Esophagus (tissue), 2 donors: ENCODE measurements around the gene CST2. TPM values are rescaled to one million over a fixed set of nuclear protein-coding genes. Genes with fewer than 3 reads are reported as not detected.

Source experiments
- H3K27ac ChIP-seq, 2 donors: one replicate each; pipeline ENCODE4 v1.5.1; 2013; ENCODE audit warnings: low read depth in 2 of 2, mild to moderate bottlenecking in 2 of 2, inconsistent platforms in 1 of 2, low read length in 1 of 2, moderate library complexity in 1 of 2
- H3K27me3 ChIP-seq, 2 donors: one replicate each; pipeline ENCODE4 v1.6.1; 2013; ENCODE audit warnings: low read length in 2 of 2, control low read depth in 1 of 2, mild to moderate bottlenecking in 1 of 2; ENCODE audit not compliant: insufficient read depth in 2 of 2, control insufficient read depth in 1 of 2
- H3K36me3 ChIP-seq, 2 donors: one replicate each; pipeline ENCODE4 v1.6.1; 2013; ENCODE audit warnings: low read length in 1 of 2; ENCODE audit not compliant: control insufficient read depth in 2 of 2, insufficient read depth in 2 of 2
- H3K4me1 ChIP-seq, 2 donors: one replicate each; pipeline ENCODE4 v1.6.1; 2013; ENCODE audit warnings: low read length in 1 of 2; ENCODE audit not compliant: control insufficient read depth in 2 of 2, insufficient read depth in 2 of 2
- H3K4me3 ChIP-seq, 2 donors: one replicate each; pipeline ENCODE4 v1.5.1; 2013; ENCODE audit warnings: low read length in 2 of 2, mild to moderate bottlenecking in 2 of 2, low read depth in 1 of 2, moderate library complexity in 1 of 2
- H3K9me3 ChIP-seq, 2 donors: one replicate each; pipeline ENCODE4 v1.6.1; 2013; ENCODE audit warnings: mild to moderate bottlenecking in 2 of 2, low read depth in 1 of 2, low read length in 1 of 2, moderate library complexity in 1 of 2; ENCODE audit not compliant: control insufficient read depth in 2 of 2, insufficient read depth in 1 of 2
- WGBS, 2 donors: extraction: QIAGEN DNeasy Blood & Tissue Kit; methylation state at CpG; one replicate each; pipeline ENCODE4 v1.1.7; 2013; 5-methylcytosine and 5-hydroxymethylcytosine counted together
- polyA plus RNA-seq, 2 donors: library from polyadenylated mRNA; stranded (reverse); fragments of 200-250 nt; gene quantifications; one replicate each; pipeline ENCODE4 v1.2.3, GENCODE V29; 2013
- donor health status: healthy with polysubstance abuse.
- donor health status: Bipolar disorder and iron deficiency.

The CST2 gene
- under 1 TPM in 1 of 2 donors, not detected in 1; 0.15 TPM for polyA plus RNA-seq

DNA sequence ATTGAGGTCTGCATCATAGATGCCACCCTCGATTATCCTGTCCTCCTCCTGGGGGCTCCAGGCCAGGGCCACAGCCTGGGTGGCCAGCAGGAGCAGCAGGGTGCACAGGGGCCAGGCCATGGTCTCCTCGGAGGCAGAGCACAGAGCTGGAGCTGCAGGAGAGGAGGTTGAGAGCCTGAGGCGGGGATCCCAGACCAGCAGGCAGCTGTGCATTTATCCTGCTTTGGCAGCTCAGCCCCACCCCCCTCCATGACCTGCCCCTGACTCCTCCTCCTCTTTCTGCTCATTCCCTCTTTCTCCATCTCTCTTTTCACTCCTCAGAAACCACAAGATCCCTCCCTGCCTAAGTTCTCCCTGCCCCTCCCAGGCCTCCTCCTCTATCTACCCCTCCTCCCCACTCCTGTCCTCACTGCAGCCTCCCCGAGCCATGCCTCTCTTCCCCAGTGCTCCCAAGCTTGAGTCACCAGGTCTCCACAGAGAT is at the start of gene CST2:
Gene CST2 (minus strand): TSS at position 189 of the 481 bp plus-strand sequence. CDS start 69 bp downstream, at position 120.
- H3K4me3 ChIP-seq, result no peak within 1 kb of the TSS
- H3K27ac ChIP-seq, result no peak within 1 kb of the TSS
- peaks cover 0 to 7% of the 10 kb centered on the region in 2 donors for H3K9me3 ChIP-seq
- H3K4me1 ChIP-seq, result no peaks in the 10 kb centered on the region
- WGBS, 2 donors, result 51 to 55% methylated on average over 4 of the region's 4 CpGs
- H3K27me3 ChIP-seq, result no peaks in the 10 kb centered on the region
- no peaks in the 10 kb centered on the region for H3K36me3 ChIP-seq

- 63 to 72% methylated on average over 6 of the region's 6 CpGs for WGBS, 2 donors
- no peak overlapping the region for H3K27ac ChIP-seq
- no peaks in the 10 kb centered on the region for H3K9me3 ChIP-seq
- H3K27me3 ChIP-seq, result no peaks in the 10 kb centered on the region
- no peaks in the 10 kb centered on the region for H3K36me3 ChIP-seq
- H3K4me3 ChIP-seq, result no peak overlapping the region
- H3K4me1 ChIP-seq, result peaks cover 0 to 2% of the 10 kb centered on the region in 2 donors
Observed at GRCh38 chr20:23875606-23876237, 49.2 kb upstream of the CST2 start.

- Histone ChIP-seq H3K27ac (peak overlapping the region in 1 of 2 donors; percentile 14), H3K4me1 (peaks cover 0 to 2% of the 10 kb centered on the region in 2 donors), H3K4me3 (no peak overlapping the region), H3K27me3 (no peaks in the 10 kb centered on the region), H3K9me3 (no peaks in the 10 kb centered on the region), H3K36me3 (no peaks in the 10 kb centered on the region)
- 61 to 73% methylated on average over 5 of the region's 5 CpGs for whole genome bisulfite sequencing, 2 donors
Observed at GRCh38 chr20:23874747-23875146, 48.2 kb upstream of the CST2 start.

DNA sequence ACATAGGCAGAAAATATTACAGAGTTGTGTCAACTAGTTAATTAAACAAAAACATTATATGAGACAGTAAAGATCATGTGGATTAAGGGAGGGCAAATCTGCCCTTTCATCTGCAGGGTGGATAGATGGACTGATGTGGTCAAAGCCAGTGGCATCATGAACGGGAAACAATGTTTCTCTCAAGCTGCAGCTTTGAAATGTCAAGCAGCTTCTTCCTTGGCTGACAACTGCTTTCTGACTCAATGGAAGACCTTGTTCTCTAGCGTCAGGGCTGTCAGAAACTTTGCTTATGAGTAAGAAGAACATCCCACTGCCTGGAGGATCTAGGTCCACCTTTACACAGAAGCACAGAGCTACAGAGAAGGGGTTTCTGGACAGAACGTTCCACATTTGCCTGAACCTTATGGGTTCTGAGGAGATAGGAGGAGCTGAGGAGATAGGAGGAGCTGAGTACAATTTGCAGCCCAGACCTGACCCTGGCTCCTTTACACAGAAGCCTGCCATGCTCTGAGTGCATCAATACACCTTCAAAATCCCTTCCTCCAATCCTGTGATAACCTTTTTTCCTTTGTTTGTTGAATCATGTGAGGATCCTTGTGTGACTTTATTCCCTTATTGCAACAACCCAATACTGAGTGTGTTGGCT is 47.0 kb upstream of the CST2 start:
- Histone ChIP-seq H3K36me3 (no peaks in the 10 kb centered on the region), H3K4me1 (peaks cover 0 to 2% of the 10 kb centered on the region in 2 donors), H3K9me3 (peaks cover 0 to 3% of the 10 kb centered on the region in 2 donors), H3K4me3 (no peak overlapping the region), H3K27ac (no peak overlapping the region), H3K27me3 (no peaks in the 10 kb centered on the region)
- 32 to 34% methylated on average over 3 of the region's 3 CpGs for WGBS, 2 donors

DNA sequence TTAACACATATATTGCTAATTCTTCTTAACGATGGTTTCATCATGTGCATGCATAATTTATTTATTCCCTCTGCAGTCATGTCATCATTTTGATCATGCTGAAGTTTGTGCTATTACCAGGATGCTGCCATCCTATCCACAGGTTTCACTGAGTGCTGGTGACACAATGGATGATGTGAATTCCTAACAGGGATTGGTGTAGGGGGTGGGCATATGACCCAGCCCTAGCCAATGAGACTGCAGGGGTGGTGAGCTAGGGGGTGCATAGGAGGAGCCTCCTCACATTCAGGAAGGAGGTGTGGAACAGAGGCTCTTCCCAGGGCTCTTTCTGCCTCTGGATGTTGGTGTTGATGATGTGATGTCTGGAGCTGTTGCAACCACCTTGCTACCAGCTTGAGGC is 45.5 kb upstream of the CST2 start:
- 86 to 87% methylated on average over 1 of the region's 1 CpG for WGBS, 2 donors
- no peaks in the 10 kb centered on the region for H3K36me3 ChIP-seq
- H3K4me3 ChIP-seq, result no peak overlapping the region
- H3K27ac ChIP-seq, result no peak overlapping the region
- no peaks in the 10 kb centered on the region for H3K27me3 ChIP-seq
- peaks cover 0 to 2% of the 10 kb centered on the region in 2 donors for H3K4me1 ChIP-seq
- H3K9me3 ChIP-seq, result peaks cover 0 to 3% of the 10 kb centered on the region in 2 donors

DNA sequence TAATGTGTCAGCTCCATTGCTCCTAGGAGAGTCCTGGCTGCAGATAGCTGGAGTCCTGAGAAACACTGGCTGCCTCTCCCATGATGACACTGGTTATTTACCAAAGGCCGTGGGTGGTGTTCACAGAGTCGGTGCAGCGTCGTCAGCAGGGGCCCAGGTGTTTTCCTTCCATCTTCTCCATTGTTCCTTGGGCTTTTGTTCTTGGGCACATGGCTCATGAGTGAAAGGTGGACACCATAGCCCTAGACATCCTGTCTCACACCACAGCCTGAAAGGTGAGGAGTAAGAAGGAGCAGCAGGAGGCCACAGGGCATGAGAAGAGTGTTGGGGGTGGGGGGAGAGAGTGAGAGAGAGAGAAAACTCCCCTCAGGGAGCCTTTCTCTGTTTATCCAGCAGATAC is 43.9 kb upstream of the CST2 start:
- 24 to 29% methylated on average over 4 of the region's 4 CpGs for WGBS, 2 donors
- Histone ChIP-seq H3K4me3 (no peak overlapping the region), H3K4me1 (no peaks in the 10 kb centered on the region), H3K9me3 (peaks cover 0 to 3% of the 10 kb centered on the region in 2 donors), H3K36me3 (no peaks in the 10 kb centered on the region), H3K27ac (no peak overlapping the region), H3K27me3 (no peaks in the 10 kb centered on the region)

- Histone ChIP-seq H3K36me3 (no peaks in the 10 kb centered on the region), H3K27me3 (no peaks in the 10 kb centered on the region), H3K4me3 (no peak overlapping the region), H3K9me3 (peaks cover 0 to 3% of the 10 kb centered on the region in 2 donors), H3K27ac (no peak overlapping the region), H3K4me1 (no peaks in the 10 kb centered on the region)
- 63 to 73% methylated on average over 2 of the region's 2 CpGs for WGBS, 2 donors
Observed at GRCh38 chr20:23869520-23869919, 43.0 kb upstream of the CST2 start.

DNA sequence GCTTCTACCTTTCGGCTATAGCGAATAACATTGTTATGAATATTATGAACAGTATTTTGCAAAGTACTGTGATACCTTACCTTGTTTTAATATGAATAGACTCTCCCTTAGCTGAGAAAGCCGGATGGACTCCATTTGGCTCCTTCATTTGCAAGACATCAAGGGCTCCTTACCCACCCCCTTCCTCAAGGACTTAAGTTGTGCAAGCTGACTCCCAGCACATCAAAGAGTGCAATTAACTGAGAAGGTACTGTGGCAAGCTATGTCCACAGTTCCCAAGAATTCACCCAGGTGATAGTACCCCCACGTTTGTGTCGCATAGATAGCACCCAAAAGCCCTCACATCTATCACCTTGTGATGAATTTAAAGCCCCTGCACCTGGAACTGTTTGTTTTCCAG is 41.8 kb upstream of the CST2 start:
- no peak overlapping the region for H3K4me3 ChIP-seq

DNA sequence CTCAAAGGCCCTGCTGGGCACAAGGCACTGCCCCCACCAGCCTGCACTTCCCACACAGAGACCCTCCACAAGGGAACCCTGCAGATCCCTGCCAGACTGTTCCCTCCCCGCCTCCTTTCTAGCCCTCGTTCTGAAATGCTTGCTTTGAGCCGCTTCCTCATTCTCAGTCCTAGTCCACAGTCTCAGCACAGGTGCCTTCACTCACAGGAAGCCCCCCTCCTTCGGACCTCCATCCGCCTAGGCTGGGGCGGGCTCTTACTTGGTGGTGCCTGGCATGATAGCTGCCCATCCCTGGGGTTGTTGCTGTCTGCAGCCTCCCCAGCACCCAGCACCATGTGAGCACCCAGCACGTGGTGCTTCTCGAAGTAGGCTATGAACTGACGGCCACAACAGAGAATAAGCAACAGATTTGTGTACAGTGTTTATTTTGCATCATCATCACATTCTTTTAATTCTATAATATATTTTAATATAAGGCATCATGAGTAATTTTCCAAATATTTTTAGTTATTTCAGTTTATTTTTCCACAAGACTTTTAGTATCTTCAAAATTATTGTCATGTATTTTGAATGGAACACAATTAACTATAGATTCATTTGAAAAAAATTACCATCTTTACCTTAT is 40.7 kb upstream of the CST2 start:
- Histone ChIP-seq H3K36me3 (no peaks in the 10 kb centered on the region), H3K9me3 (peaks cover 0 to 3% of the 10 kb centered on the region in 2 donors)
- 53 to 56% methylated on average over 9 of the region's 9 CpGs for WGBS, 2 donors

More for the DNA sequence above, 41.8 kb upstream of the CST2 start:
- no peaks in the 10 kb centered on the region for H3K4me1 ChIP-seq
- 38 to 43% methylated on average over 5 of the region's 5 CpGs for WGBS, 2 donors
- H3K9me3 ChIP-seq, result peaks cover 0 to 3% of the 10 kb centered on the region in 2 donors
- no peak overlapping the region for H3K27ac ChIP-seq
- H3K27me3 ChIP-seq, result no peaks in the 10 kb centered on the region
- no peaks in the 10 kb centered on the region for H3K36me3 ChIP-seq

More for the DNA sequence above, 40.7 kb upstream of the CST2 start:
- H3K4me3 ChIP-seq, result no peak overlapping the region
- H3K27ac ChIP-seq, result no peak overlapping the region
- H3K27me3 ChIP-seq, result no peaks in the 10 kb centered on the region
- no peaks in the 10 kb centered on the region for H3K4me1 ChIP-seq
